SW 1271 (cell line): ENCODE data around the gene PNPLA8.
"Not testable (repeated sequence)": the region's sequence is repeated elsewhere in the genome, so short reads cannot be mapped to it uniquely, and the experiment has no call there.

Experiments
- DNase-seq, 2 experiments: peaks; one replicate each; lab custom pipeline; 2025; lab: John Stamatoyannopoulos, UW

PNPLA8 gene

GRCh38 chr7:108468246-108468645, 57.7 kb downstream of the PNPLA8 start:
- DNase-seq = no peak

- DNase-seq = no peak
Observed at GRCh38 chr7:108467391-108467790, 58.5 kb downstream of the PNPLA8 start.

DNA sequence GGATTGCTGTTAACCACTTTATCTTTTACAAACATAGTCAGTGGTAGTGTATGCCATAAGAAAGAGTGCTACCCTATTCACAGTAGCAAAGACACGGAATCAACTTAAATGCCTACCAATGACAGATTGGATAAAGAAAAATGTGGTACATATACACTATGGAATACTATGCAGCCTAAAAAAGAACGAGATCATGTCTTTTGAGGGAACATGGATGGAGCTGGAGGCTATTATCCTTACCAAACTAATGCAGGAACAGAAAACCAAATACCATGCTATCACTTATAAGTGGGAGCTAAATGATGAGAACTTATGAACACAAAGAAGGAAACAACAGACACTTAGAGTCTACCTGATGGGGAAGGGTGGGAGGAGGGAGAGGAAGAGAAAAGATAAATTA, 59.6 kb downstream of the PNPLA8 start:
- not testable (repeated sequence) for DNase-seq

GRCh38 chr7:108464743-108465142, 61.2 kb downstream of the PNPLA8 start:
- no peak for DNase-seq

- no peak for DNase-seq
Observed at GRCh38 chr7:108463613-108464012, 62.3 kb downstream of the PNPLA8 start.

- no peak for DNase-seq
Observed at GRCh38 chr7:108461840-108462239, 64.1 kb downstream of the PNPLA8 start.

GRCh38 chr7:108460964-108461363, 65.0 kb downstream of the PNPLA8 start:
- no peak for DNase-seq

- DNase-seq = peak in 1 of 2 experiments; percentile 25
Observed at GRCh38 chr7:108459922-108460551, 65.9 kb downstream of the PNPLA8 start.

DNA sequence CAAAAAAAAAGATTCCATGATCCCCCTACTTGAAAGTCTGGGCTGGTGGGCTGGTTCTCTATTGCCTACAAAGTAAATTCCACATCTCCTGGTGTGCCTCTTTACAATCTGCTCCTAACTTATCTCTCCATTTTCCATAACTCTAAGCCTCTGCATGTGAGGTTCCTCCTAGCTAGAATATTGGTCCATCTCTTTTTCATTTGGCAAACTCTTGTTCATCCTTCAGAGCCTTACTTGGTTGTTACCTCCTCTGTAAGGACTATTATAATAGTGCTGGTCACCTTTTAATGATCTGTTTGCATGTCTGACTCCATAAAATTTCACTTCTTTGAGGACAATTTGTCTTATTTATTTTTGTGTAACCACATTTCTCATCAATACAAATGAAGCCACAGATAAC, 68.1 kb downstream of the PNPLA8 start:
- no peak for DNase-seq

DNA sequence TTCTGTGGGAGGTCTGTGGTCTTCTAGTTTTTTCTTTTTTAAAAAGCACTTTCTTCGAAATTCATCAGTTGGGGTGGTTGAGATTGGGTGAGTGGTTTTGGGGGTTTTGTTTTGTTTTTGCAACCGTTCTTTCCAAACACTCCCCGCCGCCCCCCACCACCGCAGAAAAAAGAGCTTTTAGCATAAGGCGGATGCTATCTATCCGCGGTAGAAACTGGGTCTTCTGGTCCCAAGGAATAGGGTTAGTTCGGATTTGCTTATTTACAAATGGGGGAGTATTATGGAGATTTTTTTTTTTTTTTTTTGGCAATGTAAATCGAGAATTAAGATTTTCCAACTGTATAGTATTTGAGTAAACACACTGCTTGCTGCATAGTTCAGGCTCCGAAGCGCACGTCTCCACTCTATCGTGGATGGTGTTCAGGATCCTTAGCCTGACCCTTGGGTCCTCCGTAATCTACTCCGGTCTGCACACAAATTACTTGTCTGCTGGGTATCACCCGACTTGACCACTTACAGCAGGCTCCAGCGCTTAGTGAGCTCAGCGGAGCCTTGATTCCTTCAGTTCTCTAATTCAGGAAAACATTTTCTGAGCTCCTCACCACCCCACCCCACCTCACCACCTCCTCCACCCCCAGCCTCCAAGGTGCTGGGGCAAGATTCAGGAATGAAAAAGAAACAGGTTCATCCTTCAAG, 68.9 kb downstream of the PNPLA8 start:
- no peak for DNase-seq

DNA sequence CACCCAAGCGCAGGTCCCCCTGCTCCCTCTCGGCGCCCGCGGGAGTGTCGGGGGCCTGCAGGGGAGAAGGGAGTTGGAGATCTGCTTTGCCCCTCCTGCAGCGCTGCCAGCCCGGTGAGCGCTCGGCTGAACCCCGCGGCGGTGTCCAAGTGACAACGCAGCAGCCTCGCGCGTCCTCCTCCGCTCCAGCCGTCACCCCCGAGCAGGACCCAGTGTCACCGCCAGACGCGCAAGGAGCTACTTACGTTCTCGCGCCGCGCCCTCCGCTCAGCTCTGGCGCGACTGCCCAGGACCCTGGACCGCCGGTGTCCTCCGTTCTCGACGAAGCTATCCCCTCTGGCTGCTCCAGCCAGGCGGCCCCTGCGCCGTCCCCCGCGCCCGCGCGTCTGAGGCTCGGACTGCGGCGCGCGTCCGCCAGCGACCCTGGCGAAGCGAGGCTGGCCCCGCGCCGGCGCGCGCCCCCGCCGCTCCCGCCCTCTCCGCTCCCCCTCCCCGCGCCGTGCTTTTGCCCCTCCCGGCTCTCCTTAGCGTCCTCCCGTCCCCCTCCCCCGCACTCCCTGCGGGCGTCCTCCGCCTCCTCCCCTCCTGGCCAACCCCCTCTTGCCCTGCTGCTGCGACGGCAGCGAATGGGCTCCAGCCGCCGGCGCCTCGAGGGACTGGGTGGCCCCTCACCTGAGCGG, 69.8 kb downstream of the PNPLA8 start, which contains the start of gene NRCAM:
NRCAM (minus strand) TSS at position 439 of the 680 bp plus-strand sequence. CDS start 216,372 bp downstream, outside the sequence.
- DNase-seq = peak in 1 of 2 experiments; percentile 19

DNA sequence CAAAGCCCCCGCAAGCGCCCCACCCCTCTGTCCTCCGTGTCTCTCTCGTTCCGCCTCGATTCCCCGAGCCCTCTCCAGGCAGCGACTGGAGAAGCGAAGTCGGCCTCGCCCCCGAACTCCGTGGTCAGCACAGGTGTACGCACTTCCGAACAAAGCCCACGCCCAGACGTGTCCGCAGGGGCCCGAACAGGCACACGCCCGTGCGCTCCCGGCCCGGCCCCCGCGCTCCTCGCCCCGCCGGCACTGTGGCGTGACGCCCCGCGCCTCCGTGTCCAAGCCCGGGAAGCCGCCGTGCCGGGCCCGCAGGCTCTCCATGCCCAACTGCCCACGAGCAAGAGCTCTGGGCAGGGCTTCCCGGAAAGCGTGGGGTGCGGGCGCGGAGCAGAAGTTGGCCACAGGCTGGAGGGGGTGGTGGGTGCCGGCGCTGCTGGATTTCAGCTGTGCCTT, 70.4 kb downstream of the PNPLA8 start:
- no peak for DNase-seq

GRCh38 chr7:108454674-108455550, 71.0 kb downstream of the PNPLA8 start:
- peak in 1 of 2 experiments; percentile 9 for DNase-seq

- no peak for DNase-seq
Observed at GRCh38 chr7:108454317-108454673, 71.6 kb downstream of the PNPLA8 start.

DNA sequence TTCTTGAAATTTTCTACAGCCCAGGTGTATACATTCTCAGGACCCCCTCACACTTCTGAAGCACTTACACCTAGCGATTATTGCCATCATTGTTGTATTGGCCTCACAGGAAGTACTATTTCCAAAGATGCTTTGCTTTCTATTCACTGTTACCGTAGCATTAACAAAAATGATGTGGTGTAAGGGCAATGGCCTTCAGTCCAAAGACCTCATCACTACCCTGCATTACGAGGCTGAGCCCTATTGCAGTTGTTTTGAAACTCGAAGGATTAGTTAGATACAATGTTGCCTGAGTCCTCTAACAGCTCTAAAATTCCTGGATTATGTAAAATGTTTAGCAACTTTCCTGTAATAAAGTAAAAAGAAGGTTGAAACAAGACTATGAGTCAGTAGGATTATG, 72.6 kb downstream of the PNPLA8 start:
- no peak for DNase-seq

DNA sequence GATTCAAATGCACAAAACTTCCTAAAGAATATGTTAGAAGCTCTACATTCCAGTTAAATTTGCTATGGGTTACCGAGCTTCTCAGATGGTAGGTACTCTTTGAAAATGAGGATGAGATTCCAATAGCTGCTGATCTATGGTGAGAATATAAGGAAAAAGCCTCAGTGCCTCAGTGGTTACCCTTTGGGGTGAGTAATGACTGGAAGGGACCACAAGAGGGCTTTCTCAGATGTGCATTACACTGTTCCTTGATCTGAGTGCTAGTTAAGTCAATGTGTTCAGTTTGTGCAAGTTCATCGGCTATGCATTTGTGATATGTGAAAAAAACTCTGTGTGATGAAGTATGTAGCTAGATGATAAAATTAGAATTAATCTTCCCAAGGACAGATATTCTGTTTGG, 73.2 kb downstream of the PNPLA8 start:
- peak in 1 of 2 experiments; percentile 49 for DNase-seq

DNA sequence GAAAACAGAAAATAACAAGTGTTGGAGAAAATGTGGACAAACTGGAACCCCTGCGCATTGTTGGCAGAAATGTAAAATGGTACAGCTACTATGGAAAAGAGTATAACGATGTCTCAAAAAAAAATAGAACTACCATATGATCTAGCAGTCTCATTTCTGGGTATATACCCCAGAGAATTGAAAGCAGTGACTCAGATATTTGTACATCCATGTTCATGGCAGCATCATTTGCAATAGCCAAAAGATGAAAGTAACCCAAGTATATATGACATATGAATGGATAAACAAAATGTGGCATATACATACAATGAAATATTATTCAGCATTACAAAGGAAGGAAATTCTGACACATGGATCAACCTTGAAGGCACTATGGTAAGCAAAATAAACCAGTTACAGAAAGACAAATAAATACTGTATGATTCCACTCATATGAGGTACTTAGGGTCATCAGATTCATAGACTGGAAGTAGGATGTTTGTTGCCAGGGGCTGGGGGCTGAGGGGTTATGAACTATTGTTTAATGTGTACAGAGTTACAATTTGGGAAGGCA, 74.6 kb downstream of the PNPLA8 start:
- no peak for DNase-seq

- no peak for DNase-seq
Observed at GRCh38 chr7:108450160-108450559, 75.8 kb downstream of the PNPLA8 start.

GRCh38 chr7:108449521-108449920, 76.4 kb downstream of the PNPLA8 start:
- no peak for DNase-seq

DNA sequence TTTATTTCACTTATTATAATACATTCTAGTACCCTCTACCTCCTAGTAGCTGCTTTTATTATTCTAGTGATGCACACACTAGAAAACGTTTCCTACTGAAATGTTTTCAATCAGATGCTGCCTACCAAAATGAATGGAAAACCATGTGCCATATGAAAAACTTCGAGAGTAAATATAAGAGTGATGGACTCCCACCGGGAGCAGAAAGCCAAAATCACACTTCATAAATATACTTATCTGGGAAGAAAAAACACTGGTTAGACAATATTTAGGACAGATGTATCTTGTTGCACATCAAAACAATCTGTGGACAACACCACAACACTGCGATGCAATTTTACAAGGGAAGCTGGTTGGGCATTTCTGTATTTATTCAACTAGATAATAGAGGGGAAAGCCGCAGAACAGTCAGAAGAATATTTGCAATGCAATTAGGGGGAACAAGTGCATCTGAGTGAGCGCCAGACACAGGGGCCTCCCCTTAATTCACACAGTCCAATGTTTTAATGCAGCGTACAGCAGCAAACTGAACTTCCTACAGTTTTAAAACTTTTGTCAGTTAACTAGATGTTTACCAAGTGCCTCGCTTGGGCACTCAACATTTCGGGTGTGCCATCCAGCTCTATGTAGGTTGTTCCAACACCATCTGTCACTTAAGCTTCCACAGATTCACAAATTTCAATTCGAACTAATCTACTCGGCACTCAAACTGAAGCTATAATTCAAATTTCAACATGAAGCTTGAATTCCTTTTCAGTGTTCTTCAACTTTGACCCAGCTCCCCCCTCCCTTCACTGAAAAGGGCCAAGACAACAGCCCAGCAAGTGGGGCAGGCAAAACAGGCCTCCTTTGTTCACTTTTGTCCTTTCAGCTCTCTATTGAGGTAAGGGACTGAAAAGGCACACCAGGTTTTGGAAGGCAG, 77.1 kb downstream of the PNPLA8 start:
- no peak for DNase-seq
